Amniotic epithelial cell (primary cell): Measurements from ENCODE around the gene JPT1.
"Not testable (repeated sequence)": the region's sequence is repeated elsewhere in the genome, so short reads cannot be mapped to it uniquely, and the experiment has no call there.

ENCODE experiments used
- DNase-seq: peaks from one replicate; pipeline ENCODE4 v3.0.0-alpha.2; 2010; ENCODE audit warnings: low read depth

JPT1 gene

DNA sequence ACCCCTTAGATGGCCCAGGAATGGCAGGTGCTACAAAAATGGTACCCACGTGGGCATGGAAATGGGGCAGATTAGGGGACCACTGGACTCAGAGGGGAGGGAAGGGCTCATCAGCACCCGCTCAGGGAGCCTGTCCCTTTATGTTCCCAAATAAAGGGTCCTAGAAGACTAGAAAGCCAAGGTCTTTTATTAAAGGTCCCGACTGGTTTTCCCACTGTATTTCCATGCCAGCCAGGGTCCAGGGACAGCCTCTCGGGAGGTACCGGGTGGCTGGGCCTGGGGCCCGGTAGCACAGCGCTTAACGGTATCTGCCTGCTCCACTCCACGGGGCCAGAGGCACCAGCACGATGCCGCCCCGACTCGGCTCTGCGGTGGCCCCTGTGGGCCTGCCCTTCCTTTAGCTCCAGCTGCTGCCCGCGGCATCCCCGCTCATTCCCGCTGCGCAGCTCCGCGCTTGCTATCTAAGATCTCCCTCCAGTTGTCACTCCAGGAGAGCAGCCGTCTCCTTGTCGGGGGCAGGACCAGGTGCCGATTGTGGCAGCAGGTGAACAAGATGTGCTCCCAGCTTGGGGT is 24.2 kb downstream of the JPT1 start:
- DNase-seq, result no peak

DNA sequence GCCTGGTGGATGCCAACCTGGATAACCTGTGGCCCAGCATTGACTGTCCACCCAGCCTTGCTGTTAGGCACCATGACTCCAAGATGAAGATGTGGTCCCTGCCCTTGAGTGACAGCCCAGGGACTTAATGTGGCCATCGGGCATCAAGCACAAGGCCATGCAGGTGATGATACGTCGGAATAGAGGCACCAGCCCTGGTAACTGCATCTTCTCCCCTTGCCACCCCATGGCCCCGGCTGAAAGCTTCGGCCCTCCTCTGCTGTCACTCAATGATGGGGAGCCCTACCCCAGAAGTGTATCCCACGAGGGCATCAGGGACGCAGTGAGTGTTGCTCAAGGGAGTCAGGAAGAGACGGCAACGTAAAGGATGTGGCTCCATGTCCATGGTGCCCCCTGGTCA is 24.7 kb downstream of the JPT1 start:
- no peak for DNase-seq

DNA sequence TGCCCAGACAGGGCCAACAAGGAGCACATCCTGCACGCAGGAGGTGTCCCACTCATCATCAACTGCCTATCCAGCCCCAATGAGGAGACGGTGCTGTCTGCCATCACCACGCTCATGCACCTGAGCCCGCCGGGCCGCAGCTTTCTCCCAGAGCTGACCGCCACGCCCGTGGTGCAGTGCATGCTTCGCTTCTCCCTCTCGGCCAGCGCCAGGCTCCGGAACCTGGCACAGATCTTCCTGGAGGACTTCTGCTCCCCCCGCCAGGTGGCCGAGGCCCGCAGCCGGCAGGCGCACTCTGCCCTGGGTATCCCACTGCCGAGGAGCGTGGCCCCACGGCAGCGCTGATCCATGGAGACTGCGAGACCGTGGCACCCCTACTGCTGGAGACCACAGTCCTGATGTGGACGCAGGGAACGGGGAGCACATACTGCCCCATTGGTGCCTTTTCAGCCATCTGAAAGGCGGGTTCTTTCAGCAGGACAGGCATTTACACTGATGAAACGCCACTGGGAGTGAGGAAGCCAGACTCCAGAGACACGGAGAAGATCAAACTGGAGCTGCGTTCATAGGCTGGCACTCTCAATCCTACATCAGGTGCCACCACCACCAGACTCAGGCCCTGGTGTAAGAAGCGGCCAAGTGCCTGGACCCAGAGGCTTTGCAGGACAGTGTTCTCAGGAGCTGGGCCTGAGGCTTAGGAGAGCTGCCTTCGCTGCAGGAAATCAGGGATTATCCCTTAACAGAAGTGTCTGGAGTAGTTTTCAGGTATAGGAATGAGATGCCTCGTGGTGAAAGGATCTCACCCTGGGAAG is 25.4 kb downstream of the JPT1 start:
- DNase-seq, result no peak

DNA sequence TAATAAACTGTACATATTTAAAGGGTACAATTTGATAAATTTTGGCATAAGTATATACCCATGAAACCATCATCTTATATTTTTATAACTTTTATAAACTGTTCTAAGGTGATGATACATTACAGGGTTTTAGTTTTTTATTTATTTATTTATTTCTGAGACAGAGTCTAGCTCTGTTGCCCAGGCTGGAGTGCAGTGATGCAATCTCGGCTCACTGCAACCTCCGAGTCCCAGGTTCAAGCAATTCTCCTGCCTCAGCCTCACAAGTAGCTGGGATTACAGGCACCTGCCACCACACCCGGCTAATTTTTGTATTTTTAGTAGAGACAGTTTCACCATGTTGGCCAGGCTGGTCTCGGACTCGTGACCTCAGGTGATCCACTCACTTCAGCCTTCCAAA is 26.4 kb downstream of the JPT1 start:
- DNase-seq, result not testable (repeated sequence)

DNA sequence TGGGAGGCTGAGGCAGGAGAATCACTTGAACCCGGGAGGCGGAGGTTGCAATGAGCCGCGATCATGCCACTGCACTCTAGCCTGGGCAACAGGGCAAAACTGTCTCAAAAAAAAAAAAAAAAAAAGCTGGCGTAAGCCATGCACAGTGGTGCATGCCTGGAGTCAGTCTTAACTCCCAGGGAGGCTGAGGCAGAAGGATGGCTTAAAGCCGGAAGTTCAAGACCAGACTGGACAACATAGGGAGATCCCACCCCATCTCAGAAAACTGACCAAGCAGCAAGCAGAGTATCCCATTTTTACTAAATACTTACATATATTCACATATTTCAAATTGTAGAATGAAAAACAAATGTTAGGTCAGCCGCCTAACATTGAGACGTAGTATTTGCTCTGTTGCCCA is 27.4 kb downstream of the JPT1 start:
- DNase-seq, result no peak

DNA sequence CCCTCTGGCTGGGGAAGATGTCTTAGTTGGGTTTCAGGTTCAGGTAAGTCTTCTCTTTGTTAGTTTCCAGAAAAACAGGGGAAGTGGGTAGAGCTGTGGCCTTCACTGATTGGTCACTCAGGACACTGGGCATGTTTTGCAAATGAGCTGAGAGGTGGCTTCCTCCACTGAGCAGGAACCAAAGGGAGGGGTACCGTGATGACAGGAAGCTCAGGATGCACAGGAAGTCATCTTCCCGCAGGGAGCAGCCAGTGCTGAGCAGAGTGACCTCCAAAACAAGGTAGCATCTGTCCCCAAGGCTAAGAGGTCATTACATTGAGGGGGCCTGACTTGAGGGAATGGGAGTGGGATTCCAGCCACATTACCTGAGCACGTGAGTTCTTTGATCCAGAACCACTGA is 28.3 kb downstream of the JPT1 start:
- DNase-seq, result no peak

DNA sequence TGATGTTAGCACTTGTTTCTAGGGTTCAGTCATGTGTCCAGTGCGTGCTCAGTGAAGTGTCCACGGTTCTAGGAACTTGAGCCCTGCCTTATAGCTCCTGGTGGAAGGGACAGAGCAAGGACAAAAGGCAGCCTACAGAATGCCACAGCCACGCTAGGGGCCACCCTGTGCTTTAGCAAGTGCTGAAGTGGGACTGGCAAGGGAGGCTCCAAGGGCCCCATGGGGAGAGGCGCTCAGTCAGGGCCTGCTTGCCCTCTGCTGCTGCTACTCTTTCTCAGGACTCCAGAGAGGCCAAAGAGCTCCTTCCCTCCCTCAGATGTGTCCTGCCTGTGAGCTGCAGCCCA is 29.5 kb downstream of the JPT1 start:
- no peak for DNase-seq

DNA sequence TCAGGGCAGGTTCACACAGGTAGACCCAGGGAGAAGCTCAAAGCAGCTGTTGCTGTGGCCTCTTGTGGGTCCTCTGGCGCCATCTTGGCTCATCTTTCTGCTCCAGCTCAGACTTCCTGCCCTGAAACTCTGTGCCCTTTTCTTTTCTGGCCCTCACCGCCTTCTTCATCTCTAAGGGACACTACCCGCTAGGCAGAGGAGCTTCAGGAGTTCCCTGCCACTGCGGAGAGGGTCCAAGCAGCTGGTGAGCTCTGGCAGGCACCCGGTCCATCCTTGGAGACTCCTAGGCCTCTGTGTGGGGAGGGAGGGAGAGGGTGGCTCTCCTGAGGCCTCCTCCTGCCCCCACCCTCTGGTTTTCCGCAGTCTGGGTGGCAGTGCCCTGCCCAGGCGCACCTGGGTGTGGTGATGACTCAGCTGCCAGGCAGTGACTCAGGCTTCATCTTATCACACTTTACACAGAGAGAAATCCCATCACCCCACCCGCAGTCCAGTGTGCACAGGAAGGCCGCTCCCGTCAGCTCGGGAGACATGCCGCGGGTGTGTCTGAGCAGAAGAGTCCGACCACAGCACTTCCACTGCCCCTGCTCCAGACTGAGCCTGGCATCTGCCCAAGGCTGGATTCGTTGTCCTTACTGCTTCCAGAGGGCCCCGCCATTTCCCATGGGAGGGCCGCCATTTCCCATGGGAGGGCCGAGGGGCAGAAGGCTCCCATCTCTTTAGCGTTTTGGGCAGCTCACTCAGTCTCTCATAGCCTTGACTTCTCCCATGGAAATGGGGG is 30.1 kb downstream of the JPT1 start:
- peak; percentile 91 for DNase-seq

DNA sequence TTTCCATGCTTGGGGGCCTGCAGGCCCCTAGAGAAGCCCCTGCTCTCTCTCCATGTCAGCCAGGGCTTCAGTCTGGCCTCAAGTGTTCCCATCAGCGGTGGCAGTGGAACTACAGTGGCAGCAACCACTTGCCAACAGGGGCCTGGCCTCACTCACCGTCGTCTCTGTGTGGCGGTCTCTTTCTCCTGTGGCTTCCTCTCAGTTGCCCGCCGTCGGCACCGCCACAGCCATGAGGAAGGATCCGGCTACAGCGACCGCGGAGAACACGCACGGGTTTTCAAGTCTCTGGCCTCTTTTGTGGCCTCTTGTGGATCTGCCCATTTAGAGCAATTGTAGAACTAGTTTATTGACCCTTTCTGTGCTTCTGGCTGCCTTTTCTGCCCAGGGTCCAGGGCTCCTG is 36.0 kb downstream of the JPT1 start:
- no peak for DNase-seq

DNA sequence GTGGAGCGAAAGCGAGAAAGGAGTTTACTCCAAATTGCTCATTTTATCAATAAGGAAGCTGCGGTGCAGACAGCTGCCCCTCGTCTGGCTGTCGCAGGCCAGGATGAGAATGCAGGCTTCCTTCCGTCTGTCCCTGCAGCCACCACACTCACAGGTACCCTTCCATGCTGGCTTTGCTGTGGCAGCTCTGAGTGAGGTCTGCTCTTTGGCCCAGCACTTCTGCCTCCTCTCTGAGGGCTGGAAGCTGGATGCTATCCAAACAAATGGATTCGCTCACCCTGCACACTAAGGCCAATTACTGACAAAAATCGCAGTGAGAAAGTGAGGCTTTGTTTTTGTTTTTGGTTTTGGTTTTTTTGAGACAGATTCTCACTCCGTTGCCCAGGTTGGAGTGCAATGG is 37.6 kb downstream of the JPT1 start:
- no peak for DNase-seq

DNA sequence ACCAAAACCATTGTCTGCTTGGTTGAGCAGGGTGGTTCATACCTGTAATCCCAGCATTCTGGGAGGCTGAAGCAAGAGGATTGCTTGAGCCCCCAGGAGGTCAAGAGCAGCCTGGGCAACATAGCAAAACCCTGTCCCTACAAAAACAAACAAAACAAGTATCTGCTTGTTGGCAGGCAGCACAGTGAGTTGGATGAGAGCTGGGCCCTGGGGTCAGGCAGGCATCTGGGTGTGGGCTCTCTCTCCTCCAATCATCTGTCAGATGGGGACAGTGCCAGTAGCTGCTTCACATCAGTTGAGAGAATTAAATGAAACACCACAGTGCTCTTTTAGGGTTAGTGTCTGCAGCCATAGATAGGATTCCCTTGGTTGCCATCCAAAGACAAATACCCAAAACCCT is 38.8 kb downstream of the JPT1 start:
- no peak for DNase-seq

DNA sequence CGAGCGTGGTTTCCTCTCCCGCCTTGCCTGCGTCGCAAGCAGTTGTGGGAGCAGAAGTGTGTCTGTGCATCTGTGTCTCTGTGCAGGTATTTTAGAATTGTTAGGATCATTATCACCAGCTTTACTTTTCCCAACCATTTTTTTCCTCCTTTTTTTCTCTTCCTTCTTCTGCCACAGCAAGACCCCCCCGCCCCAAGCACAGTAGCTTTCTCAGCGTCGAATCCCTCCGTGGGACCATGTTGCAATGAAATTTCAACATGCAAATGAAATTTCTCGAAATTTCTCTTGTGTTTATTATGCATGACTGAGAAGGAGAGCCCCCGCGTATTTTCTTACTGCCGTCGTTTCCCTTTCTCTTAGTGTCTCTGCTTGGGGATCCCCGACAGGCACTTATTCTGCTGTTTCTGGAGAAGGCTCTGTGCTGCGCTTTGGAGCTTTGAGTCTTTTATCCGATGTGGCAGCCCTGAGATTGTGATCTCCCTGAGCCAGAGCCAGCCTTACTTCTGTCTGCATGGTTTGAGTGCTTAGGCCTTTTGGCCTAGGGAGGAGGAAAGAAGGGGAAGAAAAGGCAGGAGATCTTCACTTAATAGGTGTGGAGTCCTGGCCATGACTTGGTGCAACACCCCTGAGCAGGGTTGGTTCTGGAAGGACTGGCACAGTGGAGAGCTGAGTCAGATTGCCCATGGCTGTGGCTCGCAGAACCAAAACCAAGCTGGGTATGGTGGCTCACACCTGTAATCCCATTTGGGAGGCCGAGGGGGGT is 39.6 kb downstream of the JPT1 start:
- no peak for DNase-seq

DNA sequence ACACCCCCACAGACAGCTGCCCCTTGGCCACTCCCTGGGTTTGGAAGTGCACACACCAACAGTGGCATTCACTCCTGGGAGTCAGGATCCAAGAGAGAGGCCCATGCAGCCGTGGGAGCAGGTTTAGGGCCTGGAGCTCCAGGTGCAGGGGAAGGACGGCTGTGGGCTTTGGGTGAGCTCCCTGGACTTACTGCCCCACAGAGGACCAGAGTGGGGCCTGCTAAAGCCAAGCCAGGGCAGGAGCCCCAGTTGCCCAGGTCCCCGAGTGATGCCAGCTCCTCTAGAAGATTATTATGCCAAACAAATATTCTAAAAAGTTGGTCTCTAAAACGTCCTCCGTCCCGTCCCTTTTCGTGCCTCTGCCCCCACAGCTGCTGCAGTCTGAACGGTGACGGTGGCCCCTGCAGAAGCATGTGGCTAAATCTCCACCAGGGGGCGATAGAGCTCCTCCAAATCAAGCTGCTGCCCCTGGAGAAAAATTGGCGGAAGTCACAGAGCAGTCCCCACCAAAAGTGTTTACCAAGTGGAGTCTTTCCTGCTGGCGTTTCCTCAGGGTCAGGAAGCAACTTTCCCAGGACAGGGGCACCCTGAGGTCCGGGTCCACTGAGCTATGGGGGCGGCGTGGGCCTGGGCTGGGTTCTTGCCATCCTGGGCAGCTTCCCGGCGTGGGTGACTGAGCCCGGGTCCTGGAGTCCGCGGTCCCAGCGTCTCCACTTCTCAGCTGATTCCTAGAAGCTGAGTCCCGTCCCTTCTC is 40.3 kb downstream of the JPT1 start:
- DNase-seq, result peak; percentile 77

DNA sequence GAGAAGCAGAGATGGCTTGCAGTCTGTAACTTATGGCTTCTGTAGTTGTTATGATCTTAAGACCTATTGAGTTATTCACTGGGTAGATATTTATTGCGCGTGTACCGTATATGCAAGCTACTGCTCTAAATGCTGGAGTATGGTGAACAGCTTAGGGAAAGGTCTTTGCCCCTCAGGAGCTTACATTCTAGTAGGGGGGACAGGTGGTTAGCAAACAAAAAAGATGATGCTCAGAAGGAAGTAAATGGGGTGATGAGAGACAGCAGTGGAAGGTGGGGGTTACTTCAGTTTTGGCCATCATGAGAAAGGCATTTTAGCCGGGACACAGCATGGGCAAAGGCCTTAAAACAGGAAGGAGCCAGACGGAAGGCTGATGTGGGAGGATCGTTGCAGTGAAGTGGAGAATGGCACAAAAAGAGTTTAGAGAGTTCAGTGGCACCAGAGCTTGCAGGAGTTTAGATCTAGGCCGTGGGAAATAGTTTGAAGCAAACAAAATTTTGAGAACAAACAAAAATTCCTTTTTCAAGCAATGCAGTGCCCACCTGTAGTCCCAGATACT is 42.5 kb downstream of the JPT1 start:
- no peak for DNase-seq

DNA sequence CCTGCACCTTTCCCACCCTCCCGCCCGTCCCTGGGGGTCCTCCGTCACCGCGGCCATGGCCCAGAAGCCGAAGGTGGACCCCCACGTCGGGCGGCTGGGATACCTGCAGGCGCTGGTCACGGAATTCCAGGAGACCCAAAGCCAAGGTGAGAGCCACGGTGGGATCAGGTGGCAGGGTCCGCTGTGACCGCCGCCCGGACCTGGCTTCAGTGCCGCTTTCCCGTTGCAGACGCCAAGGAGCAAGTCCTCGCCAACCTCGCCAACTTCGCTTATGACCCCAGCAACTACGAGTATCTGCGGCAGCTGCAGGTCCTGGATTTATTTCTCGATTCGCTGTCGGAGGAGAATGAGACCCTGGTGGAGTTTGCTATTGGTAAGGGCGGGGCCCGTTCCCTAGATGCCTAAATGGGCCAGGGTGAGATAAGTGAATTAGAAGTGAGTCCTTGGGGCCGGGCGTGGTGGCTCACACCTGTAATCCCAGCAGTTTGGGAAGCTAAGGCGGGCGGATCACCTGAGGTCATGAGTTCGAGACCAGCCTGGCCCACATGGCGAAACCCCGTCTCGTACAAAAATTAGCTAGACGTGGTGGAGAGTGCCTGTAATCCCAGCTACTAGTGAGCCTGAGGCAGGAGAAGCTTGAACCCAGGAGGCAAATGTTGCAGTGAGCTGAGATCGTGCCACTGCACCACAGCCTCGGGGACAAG is 43.9 kb downstream of the JPT1 start:
- DNase-seq, result no peak

DNA sequence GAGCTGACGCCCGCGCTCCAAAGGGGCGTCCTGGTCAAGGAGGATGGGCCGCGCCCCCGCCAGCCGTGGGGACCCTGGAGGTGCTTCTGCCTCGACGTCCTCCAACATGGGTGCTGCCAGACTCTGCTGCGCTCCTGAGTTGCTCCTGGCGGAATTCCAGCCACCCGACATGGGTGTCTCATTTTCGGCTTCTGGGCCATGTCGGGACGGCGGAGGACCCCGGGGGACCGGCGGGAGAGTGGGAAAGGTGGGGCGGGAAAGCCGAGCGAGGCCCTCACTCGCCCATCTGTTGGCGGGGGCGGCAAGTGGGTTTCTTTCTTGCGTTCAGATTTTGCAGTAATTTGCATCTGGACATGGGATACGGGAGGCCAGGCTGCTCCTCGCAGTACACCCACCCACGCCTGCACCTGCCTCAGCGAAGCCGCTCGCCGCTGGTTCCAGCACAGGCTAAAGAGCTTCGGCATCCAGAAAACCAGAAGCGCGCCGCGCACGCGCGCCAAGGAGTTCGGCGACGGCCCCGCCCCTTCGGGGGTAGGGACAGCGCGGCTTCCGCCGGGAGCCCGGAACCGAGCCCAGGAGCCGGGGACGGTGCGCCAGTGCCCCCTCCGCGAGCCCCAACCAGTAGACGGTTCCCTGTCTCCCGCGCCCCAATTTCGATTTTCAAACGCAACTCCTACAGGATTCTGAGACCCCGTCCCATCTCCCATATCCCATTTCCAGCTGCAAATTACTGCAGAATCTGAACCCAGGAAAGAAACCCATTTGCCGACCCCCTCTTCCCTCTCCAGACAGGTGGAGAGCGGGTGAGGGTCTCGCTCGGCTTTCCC is 44.7 kb downstream of the JPT1 start, which contains the start of gene ARMC7:
ARMC7 (plus strand) TSS at position 563 of the 827 bp plus-strand sequence. CDS start 320 bp downstream, outside the sequence.
- peak; percentile 69 for DNase-seq

DNA sequence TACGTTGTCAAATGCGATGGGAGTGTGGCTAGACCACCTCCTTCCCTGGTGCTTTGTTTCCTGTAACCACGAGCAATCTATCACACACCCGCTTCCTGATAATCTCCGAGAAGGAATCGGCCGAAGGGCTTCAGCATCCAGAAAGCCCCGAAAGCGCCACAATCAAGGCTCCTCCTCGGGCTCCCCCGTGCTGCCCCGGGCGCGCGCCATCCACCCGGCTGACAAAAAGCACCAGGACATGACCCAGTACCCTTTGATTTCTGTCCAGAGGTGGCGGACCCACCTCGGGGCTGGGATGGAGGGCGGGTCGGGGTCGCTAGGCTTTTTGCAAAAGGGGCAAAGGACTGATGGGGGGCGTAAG is 45.3 kb downstream of the JPT1 start:
- no peak for DNase-seq

DNA sequence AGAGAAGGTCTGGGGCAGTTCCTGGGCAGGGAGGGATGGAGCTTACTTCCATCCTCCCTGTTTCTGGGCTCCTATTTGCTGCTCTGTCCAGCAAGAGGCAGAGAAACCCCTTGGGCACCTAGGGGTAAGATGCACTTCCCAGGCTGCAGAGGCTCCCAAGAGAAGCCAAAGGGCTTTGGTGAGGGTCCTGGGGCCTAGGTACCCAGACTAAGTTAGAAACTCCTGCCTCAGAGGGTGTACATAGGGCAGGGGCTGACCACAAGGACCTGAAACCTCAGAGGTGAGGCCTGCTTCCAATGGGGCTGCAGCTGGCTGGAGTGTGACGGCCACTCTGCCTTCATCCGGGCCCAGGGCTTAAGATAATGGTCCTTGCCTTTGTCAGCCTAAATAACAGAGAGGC is 46.1 kb downstream of the JPT1 start:
- no peak for DNase-seq

DNA sequence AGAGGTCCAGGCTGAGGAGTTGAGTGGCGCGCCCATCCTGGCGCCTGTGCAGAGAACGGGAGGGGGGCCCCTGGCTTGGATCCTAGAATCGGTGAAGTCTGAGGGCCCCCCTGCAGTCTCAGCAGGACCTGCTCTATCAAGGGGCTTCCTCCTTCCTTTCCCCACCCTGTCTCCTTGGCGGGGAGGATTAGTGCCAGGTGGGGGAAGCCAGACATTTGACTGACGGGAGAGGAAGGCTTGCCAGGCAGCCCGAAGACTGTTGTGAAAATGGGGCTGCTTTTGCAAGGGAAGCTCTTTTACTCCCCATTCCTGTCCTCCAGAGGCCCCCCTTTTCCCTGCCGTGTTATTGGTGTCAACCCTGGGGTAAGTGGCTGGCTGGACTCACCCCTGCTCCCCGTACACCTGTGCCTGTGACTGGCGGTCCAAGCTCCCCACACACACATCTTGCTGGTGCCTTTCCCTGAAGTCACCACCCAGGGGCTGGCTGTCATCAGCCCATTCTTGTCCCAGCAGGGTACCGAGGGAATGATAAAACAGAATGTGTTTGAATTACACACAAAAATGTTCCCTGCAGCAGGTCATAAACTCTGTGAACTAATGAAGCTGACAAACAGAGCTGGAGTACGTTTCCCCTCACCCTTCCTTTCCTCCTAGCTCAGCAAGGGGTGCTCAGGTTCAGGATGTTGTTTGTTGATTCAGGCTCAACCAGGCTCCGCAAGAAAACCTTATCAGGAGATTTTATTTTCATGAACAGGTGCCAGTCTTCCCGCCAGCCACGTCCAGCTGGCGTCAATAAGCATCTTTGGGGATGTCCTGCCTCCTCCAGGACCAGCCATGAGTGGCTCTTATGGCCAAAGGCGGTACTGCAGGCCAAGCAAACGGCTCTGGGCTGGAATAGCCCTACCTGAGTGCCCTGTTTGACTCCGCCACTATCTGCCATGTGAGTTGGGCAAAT is 48.9 kb downstream of the JPT1 start:
- peak; percentile 41 for DNase-seq
